Heart right ventricle (tissue), 16 donors: ENCODE results near the gene ANAPC1. TPM values are rescaled to one million over a fixed set of nuclear protein-coding genes. Genes with fewer than 3 reads are reported as not detected.
"Not testable (repeated sequence)": the region's sequence is repeated elsewhere in the genome, so short reads cannot be mapped to it uniquely, and the experiment has no call there.

Experiments used
- ATAC-seq, 8 donors: fragments of 200-7000 bp; cut with Tn5 transposase; one replicate each; pipeline ENCODE4 v1.9.1; 2020; ENCODE audit warnings: mild to moderate bottlenecking in 8 of 8, moderate library complexity in 8 of 8, moderate number of reproducible peaks in 1 of 8
- DNase-seq, 2 donors: peaks; one replicate each; pipeline ENCODE4 v3.0.0-alpha.2; 2020
- H3K27ac ChIP-seq, 10 donors: fragments of 200-600 bp; sonication (generic) in 2 of 10; one replicate each; pipeline versions ENCODE4 v1.5.0 to v1.8.0; 2020 to 2022; ENCODE audit warnings: mild to moderate bottlenecking in 3 of 10
- H3K27me3 ChIP-seq, 7 donors: fragments of 200-600 bp; one replicate each; pipeline ENCODE4 v1.8.0; 2021 to 2022; ENCODE audit warnings: mild to moderate bottlenecking in 2 of 7
- H3K36me3 ChIP-seq, 9 donors: fragments of 200-600 bp; sonication (generic) in 1 of 9; one replicate each; pipeline versions ENCODE4 v1.5.0 to v1.8.0; 2020 to 2022; ENCODE audit warnings: mild to moderate bottlenecking in 2 of 9
- H3K4me1 ChIP-seq, 9 donors: fragments of 200-600 bp; sonication (generic) in 1 of 9; one replicate each; pipeline versions ENCODE4 v1.5.0 to v1.8.0; 2020 to 2022; ENCODE audit warnings: mild to moderate bottlenecking in 4 of 9
- H3K4me3 ChIP-seq, 10 donors: fragments of 200-600 bp; sonication (generic) in 2 of 10; one replicate each; pipeline versions ENCODE4 v1.5.0 to v1.8.0; 2020 to 2022; ENCODE audit warnings: mild to moderate bottlenecking in 7 of 10, moderate library complexity in 2 of 10
- H3K9me3 ChIP-seq, 11 donors: fragments of 200-600 bp in 10 of 11; sonication (generic) in 2 of 11; one replicate each; pipeline versions ENCODE4 v1.5.0 to v1.8.0; 2013 to 2022; ENCODE audit warnings: mild to moderate bottlenecking in 2 of 11, control low read depth in 1 of 11, moderate library complexity in 1 of 11
- WGBS, 2 donors: extraction: QIAGEN DNeasy Blood & Tissue Kit; methylation state at CpG; one replicate each; pipeline ENCODE4 v1.1.7; 2013; ENCODE audit warnings: inconsistent platforms in 1 of 2; 5-methylcytosine and 5-hydroxymethylcytosine counted together
- intact Hi-C, 10 donors: fragments of 100-400 bp; cut with DNase I; formaldehyde crosslinking; loops; one replicate each; pipeline versions ENCODE4 v1.11.1 to v1.14.2; 2022
- polyA plus RNA-seq, 2 donors: library from polyadenylated mRNA; stranded (reverse); fragments of 200-250 nt; gene quantifications; one replicate each; pipeline ENCODE4 v1.2.3, GENCODE V29; 2013
- total RNA-seq, 10 donors: library from RNA; stranded (reverse); fragmentation: NEBNext Ultra II Directional in 3 of 10; extraction: Animal tissue kit (Norgen Biotek cat#: 25700) in 3 of 10; gene quantifications; one replicate each; pipeline versions ENCODE4 v1.2.1 to v1.2.4, GENCODE V29; 2021 to 2023
- TF ChIP-seq, protein P1 (sequence below), 9 donors: fragments of 200-600 bp; sonication (generic) in 2 of 9; IDR thresholded peaks; one replicate each; pipeline versions ENCODE4 v1.5.0 to v1.8.0; 2021 to 2022; ENCODE audit warnings: antibody characterized with exemption in 9 of 9, mild to moderate bottlenecking in 5 of 9, moderate library complexity in 1 of 9
- donor health status: Arrhythmogenic right ventricular cardiomyopathy.
- donor health status: ischemic (EF 13 %, LVEDD 7.1; RV severe dilation, severe dysfunction).
- donor health status: healthy with polysubstance abuse.
- donor health status: DM: no; HTN: yes; CAD: no.
- donor health status: DM: no; HTN: no; CAD: no.
- donor health status: ischemic (EF 25% LVEDD 6.9; RV normal size, moderate dysfunction).
- donor health status: ischemic (EF 25% LVEDD 5.7; RV mildly dilated, moderate dysfunction).
- donor health status: healthy.
- donor health status: DM: yes; HTN: yes; CAD: no.
- donor health status: Ischemic cardiomyopathy.
- donor health status: ischemic (EF 35%, LVEDD 5.7; RV mildly dilated, moderate dysfunction).
- donor health status: nonischemic (EF 11% LVEDD 7.7; RV severe dilation, severe dysfunction).
- donor health status: DM: yes; HTN: yes; CAD: no.
- donor health status: PGD.
- donor health status: ischemic (EF 29% LVEDD 5.4; RV normal size, mild dysfunction).
- donor health status: nonischemic (EF 23%, LVEDD 6.1; RV moderate dilation, normal function).

The ANAPC1 gene
- total and polyA plus RNA-seq, 12 donors = 3.9 to 23.2 (median 18.6) TPM

DNA sequence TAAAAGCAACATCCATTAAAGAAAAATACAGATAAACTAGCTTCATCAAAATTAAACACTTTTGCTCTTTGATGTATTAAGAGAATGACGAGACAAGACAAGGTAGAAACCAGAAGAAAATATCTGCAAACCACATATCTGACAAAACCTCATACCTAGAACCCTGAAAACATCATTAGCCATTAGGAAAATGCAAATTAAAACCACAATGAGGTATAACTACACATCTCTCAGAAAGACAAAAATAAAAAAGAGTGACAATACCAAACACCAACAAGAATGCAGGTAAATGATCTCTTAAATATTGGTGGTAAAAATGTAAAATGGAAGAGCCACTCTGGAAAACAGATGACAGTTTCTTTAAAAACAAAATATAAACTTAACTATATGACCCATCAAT is 53.5 kb downstream of the ANAPC1 start:
- intact Hi-C loops, DNase-seq, ATAC-seq, H3K4me1 ChIP-seq, H3K27me3 ChIP-seq, H3K9me3 ChIP-seq, H3K27ac ChIP-seq, H3K4me3 ChIP-seq: not testable (repeated sequence)
- 100% methylated on average over 1 of the region's 1 CpG for WGBS, 2 donors
- H3K36me3 ChIP-seq = peaks cover 0 to 88% (median 12%) of the 10 kb centered on the region in 9 donors

DNA sequence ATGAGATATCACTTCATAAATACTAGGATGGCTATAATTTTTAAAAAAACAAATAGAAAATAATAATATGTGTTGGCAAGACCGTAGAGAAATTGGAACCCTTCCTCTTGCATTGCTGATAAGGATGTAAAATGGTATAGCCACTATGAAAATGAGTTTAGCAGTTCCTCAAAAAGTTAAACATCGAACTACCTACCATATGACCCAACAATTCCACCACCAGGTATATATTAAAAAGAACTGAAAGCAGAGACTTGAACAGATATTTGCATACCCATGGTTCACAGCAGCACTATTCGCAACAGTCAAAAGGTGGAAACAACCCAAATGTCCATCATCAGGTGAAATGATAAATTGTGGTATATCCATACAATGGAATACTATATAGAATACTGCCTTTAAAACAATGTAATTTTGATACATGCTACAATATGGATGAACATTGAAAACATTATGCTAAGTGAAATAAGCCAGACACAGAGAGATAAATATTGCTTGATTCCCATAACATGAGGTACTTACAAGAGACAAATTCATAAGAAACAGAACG is 55.7 kb downstream of the ANAPC1 start:
- H3K4me1 ChIP-seq, intact Hi-C loops, H3K9me3 ChIP-seq, ATAC-seq, H3K27me3 ChIP-seq, H3K4me3 ChIP-seq, DNase-seq, H3K27ac ChIP-seq: not testable (repeated sequence)
- peaks cover 0 to 88% (median 8%) of the 10 kb centered on the region in 9 donors for H3K36me3 ChIP-seq
- 74 to 91% methylated on average over 4 of the region's 4 CpGs for WGBS, 2 donors

DNA sequence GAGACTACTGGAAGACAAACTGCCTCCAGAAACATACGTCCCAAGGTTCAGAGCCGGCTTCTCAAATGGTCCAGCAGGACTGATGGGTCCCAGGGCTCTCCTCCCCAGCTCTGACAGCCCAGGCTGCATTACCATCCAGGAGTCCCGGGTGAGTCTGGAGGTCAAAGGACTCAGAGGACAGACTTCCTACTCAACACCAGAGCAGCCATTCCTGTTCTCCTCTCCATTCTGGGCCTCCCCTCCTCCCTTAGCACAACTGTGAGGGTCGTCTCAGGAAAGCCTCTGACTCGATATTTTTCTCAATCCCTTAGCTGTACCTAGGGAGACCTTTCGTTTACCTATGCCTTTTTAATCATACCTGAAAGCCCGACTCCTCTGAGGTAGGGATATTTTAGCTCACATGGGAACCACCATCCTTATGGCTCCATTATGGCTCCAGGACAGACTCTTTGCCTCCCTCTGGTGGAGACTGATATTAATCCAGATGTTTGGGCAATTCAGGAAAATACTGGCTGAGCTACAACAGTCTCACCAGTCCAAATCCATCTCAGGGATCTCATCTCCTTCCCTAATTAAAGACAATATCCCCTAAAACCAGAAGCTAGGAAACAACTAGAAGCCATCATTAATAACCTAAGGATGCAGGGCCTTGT is 70.9 kb downstream of the ANAPC1 start:
- H3K4me3 ChIP-seq, H3K27ac ChIP-seq, DNase-seq, H3K4me1 ChIP-seq, H3K36me3 ChIP-seq, H3K27me3 ChIP-seq, intact Hi-C loops, H3K9me3 ChIP-seq: not testable (repeated sequence)
- 89 to 90% methylated on average over 1 to 3 of the region's 7 CpGs for WGBS, 2 donors
- TF ChIP-seq, protein P1, sequence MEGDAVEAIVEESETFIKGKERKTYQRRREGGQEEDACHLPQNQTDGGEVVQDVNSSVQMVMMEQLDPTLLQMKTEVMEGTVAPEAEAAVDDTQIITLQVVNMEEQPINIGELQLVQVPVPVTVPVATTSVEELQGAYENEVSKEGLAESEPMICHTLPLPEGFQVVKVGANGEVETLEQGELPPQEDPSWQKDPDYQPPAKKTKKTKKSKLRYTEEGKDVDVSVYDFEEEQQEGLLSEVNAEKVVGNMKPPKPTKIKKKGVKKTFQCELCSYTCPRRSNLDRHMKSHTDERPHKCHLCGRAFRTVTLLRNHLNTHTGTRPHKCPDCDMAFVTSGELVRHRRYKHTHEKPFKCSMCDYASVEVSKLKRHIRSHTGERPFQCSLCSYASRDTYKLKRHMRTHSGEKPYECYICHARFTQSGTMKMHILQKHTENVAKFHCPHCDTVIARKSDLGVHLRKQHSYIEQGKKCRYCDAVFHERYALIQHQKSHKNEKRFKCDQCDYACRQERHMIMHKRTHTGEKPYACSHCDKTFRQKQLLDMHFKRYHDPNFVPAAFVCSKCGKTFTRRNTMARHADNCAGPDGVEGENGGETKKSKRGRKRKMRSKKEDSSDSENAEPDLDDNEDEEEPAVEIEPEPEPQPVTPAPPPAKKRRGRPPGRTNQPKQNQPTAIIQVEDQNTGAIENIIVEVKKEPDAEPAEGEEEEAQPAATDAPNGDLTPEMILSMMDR (IDR thresholded peaks at IDR 0.05) = peak in 3 of 9 donors; percentile 17 to 20 (median 18)
- ATAC-seq = peak in 1 of 8 donors; percentile 37

DNA sequence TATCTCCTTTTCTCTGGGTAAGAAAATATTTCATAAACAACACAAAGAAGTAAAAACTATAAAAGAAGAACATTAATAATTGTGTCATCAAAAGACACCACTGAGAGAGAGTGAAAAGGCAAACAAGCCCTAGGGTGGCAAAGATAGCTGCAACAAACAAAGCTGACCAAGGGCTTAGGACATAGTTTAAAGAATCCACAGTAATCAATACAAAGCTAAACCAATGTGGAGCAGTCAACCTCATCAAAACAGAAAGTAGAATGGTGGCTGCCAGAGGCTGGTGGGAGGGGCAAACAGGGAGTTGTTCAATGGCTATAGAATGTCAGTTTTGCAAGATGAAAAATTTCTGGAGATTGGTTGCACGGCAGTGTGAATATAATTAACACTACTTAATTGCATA is 93.4 kb downstream of the ANAPC1 start:
- DNase-seq, intact Hi-C loops, H3K27ac ChIP-seq, H3K27me3 ChIP-seq, H3K4me3 ChIP-seq, H3K9me3 ChIP-seq, ATAC-seq, H3K4me1 ChIP-seq: not testable (repeated sequence)
- H3K36me3 ChIP-seq = peaks cover 0 to 22% (median 0%) of the 10 kb centered on the region in 9 donors
- 100% methylated on average over 1 of the region's 1 CpG for WGBS, 2 donors

DNA sequence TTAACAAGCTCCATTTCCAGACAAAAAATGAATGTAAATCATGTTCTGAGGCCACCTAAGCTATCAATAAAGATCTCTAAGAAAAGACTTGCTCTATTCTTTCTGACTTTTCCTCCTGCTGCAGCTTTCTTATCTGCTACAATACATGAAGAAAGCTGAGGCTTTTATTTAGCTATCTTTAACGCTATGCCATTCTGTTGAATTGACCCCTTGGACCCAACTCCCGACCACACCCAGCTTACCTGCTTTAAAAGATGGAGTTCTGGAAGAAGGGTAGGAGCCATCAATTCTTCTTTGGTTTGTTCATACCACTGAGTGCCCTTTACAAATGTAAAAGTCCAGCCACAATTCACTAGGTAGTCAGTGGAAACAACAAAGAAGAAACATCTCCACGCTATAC is 99.9 kb downstream of the ANAPC1 start:
- intact Hi-C loops, H3K27ac ChIP-seq, DNase-seq, ATAC-seq, H3K9me3 ChIP-seq, H3K4me1 ChIP-seq, H3K27me3 ChIP-seq, H3K4me3 ChIP-seq: not testable (repeated sequence)
- 93% methylated on average over 3 of the region's 3 CpGs for WGBS, 2 donors
- H3K36me3 ChIP-seq = peaks cover 0 to 40% (median 0%) of the 10 kb centered on the region in 9 donors

DNA sequence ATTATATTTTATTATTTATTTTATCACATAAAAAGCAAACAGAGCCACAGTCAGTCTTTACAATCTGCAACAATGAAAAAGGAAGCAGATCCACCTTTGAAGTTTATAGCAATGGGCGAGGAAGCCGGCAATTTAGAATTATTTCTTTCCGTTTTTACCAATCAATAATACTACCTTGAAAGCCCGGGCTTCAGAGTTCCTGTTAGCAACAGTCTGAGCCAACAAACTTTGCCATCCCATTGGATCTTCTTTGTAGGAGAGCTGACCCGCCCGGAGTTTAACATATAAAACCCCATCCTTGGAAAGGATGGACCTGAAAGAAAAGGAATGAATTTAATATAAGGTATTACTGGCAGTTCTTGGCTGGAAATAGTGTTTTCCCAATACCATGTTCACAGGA is 101.8 kb downstream of the ANAPC1 start:
- H3K4me3 ChIP-seq, H3K9me3 ChIP-seq, intact Hi-C loops, ATAC-seq, H3K27me3 ChIP-seq, H3K27ac ChIP-seq, H3K4me1 ChIP-seq, DNase-seq: not testable (repeated sequence)
- H3K36me3 ChIP-seq = peaks cover 0 to 42% (median 0%) of the 10 kb centered on the region in 9 donors
- WGBS, 2 donors = 95 to 98% methylated on average over 6 of the region's 6 CpGs

DNA sequence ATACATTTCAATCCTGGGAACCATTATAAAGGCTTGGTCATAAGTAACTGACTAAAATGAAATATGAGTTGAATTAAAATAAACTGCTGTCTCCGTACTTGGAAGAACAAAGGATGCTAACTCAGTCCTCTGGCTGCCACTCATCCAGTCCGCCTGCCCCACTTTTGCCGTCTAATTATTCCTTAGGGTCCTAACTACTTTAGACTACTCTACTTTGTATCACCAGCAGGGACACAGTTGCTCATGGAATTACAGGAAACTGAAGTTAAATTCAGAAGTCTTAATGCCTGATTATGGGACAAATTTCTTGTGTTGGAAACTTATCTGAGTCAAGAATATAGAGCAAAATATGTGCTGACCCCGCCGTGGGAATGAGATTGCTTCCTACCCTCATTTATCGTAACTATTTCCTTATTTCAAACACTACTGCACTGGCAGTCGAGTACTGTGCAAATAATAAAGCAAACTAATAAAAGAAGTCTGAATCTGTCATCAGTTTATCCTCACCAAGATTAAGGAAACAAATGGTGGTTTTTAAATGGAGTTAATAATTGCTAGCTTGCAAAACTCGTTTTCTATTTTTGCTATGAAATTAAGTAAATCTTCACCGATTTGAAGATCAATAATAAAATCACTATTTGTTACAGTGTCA is 102.4 kb downstream of the ANAPC1 start:
- H3K27ac ChIP-seq, H3K4me3 ChIP-seq, H3K9me3 ChIP-seq, H3K4me1 ChIP-seq, H3K27me3 ChIP-seq, DNase-seq, ATAC-seq, intact Hi-C loops: not testable (repeated sequence)
- H3K36me3 ChIP-seq = peaks cover 0 to 42% (median 0%) of the 10 kb centered on the region in 9 donors
- whole genome bisulfite sequencing, 2 donors = 69 to 79% methylated on average over 8 of the region's 9 CpGs

DNA sequence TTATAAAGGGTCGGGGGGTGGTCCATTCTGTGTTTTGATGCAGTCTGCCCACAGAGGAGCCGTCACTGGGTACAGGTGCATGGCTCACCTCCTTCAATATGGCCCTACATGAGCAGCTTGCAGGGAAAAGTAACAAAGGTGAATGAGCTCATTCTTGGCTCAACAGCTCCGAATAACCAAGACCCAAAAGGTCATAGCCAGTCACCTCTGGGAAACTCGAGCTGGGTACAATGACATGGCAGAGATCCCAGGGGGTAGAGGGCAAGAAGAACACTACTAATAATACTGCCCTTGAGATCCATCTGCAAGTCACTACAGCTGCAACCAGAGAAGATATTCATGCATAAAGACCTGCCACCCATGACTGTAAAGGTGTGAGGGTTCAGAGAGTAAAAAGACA is 106.8 kb downstream of the ANAPC1 start:
- ATAC-seq = peak in 1 of 8 donors; percentile 34
- H3K4me1 ChIP-seq, H3K9me3 ChIP-seq, H3K4me3 ChIP-seq, H3K27ac ChIP-seq, H3K27me3 ChIP-seq, DNase-seq, intact Hi-C loops: not testable (repeated sequence)
- 69 to 75% methylated on average over 4 of the region's 4 CpGs for WGBS, 2 donors
- peaks cover 0 to 26% (median 0%) of the 10 kb centered on the region in 9 donors for H3K36me3 ChIP-seq

DNA sequence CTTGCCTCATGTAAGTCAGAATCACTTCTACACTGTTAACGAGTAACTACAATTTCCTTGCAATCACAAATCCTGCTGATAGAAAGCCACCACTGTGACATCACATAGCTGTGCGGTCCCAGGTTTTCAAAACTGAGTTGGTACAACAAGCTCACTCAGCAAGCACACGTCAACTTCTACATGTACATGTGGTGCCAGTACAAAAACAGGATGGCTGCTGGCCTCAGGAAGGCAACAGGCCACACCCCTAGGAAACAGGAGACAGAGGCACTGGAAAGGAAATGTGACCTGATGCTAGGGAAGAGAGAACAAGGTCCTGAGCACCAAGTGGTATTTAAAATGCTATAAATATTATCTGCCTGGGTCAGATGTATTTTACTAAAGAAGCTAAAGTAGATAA is 107.7 kb downstream of the ANAPC1 start:
- peaks cover 0 to 20% (median 0%) of the 10 kb centered on the region in 9 donors for H3K36me3 ChIP-seq
- H3K27me3 ChIP-seq, H3K4me3 ChIP-seq, H3K9me3 ChIP-seq, H3K4me1 ChIP-seq, H3K27ac ChIP-seq, intact Hi-C loops, DNase-seq: not testable (repeated sequence)
- ATAC-seq = peak in 2 of 8 donors; percentile 11 to 59
- 73 to 86% methylated on average over 1 of the region's 3 CpGs for WGBS, 2 donors
